ENCODE results near the gene ATF4.
A peak's percentile ranks its signal among the peaks of the same experiment; 100 is the strongest.

ATF4 gene

GRCh38 chr22:39532215-39533073 is 12.1 kb downstream of the ATF4 start, which contains the start of gene RPS19BP1:
Gene RPS19BP1, minus strand, starts transcription at chr22:39532748. Its CDS starts 10 bp downstream, at chr22:39532738.
- peak within 1 kb of the TSS; percentile 70 for H3K27ac ChIP-seq
- TF ChIP-seq POLR2AphosphoS5 (IDR thresholded peaks at IDR 0.05; ENCODE audit: borderline replicate concordance, low read depth, low read length) = peak; percentile 91; the same call in 1 of the 2 replicates
- no peak for TF ChIP-seq EZH2 (IDR thresholded peaks at IDR 0.05)

GRCh38 chr22:39534092-39534506 is 13.7 kb downstream of the ATF4 start:
- peaks cover 17% of the 10 kb centered on the region for H3K36me3 ChIP-seq (ENCODE audit: insufficient read depth, low read length)
- no peak overlapping the region for H3K9ac ChIP-seq (ENCODE audit: insufficient read length)
- H3K9me3 ChIP-seq (ENCODE audit: low read depth, low read length) = no peaks in the 10 kb centered on the region
- no peak for DNase-seq (ENCODE audit: low read depth, low spot score)
- H3K4me3 ChIP-seq = no peak overlapping the region
- TF ChIP-seq EZH2 (IDR thresholded peaks at IDR 0.05) (no peak), POLR2AphosphoS5 (IDR thresholded peaks at IDR 0.05; ENCODE audit: borderline replicate concordance, low read depth, low read length) (no peak), FOXP2 (optimal IDR thresholded peaks at IDR 0.05; ENCODE audit: control extremely low read depth, extremely low read length, insufficient read depth) (no peak)
- 0 out of 2 replicates have a peak overlapping the region, but pooled peaks have one; percentile 23 for H3K27ac ChIP-seq

More at GRCh38 chr22:39532215-39533073, 12.1 kb downstream of the ATF4 start, which contains the start of gene RPS19BP1:
- peak within 1 kb of the TSS; percentile 95 for H3K9ac ChIP-seq (ENCODE audit: insufficient read length)
- peak; percentile 98 for DNase-seq (ENCODE audit: low read depth, low spot score)
- peaks cover 22% of the 10 kb centered on the region for H3K36me3 ChIP-seq (ENCODE audit: insufficient read depth, low read length)
- peak within 1 kb of the TSS; percentile 87 for H3K4me3 ChIP-seq
- no peaks in the 10 kb centered on the region for H3K9me3 ChIP-seq (ENCODE audit: low read depth, low read length)

DNA sequence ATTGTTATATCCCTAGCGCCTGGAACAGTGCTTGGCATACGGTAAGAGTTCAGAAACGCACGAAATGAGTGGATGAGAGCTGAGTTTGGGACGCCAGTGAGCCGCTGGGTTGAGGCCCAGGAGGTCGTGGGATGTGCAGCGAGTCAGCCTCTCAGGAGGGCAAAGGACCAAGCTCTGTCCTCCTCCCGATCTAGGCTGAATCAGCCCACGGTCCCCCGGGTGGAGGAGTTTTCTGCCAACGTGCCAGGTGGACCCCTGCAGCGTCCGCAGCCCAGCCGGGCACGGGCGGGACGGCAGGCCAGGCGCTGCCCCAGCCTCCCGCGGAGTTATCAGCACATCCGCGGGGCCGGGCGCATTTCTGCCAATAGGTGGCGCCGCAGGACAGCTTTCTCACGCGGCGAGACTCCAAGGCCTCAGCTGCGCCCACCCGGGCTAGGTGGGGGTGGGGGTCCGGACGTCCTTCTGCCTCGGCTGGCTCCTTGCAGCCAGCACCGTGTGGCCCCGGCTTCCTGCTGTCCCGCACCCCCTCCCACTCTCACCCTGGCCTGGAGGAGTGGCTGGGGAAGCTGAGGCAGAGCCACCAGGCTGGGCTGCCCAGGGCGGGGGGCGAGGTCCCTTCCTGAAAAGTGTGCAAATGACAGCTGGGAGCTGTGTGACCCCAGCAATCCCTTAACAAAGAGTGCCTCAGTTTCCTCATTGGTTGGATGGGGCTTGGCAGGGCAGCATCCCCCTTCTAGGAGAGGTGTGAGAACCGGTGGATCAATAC is 14.4 kb downstream of the ATF4 start:
- no peaks in the 10 kb centered on the region for H3K9me3 ChIP-seq (ENCODE audit: low read depth, low read length)
- no peak for TF ChIP-seq POLR2AphosphoS5 (IDR thresholded peaks at IDR 0.05; ENCODE audit: borderline replicate concordance, low read depth, low read length)
- no peak for TF ChIP-seq FOXP2 (optimal IDR thresholded peaks at IDR 0.05; ENCODE audit: control extremely low read depth, extremely low read length, insufficient read depth)
- H3K4me3 ChIP-seq = peak overlapping the region; percentile 66
- no peak overlapping the region for H3K9ac ChIP-seq (ENCODE audit: insufficient read length)
- H3K27ac ChIP-seq = 0 out of 2 replicates have a peak overlapping the region, but pooled peaks have one; percentile 23
- no peak for DNase-seq (ENCODE audit: low read depth, low spot score)
- peaks cover 12% of the 10 kb centered on the region; the same call in 1 of the 2 replicates for H3K36me3 ChIP-seq (ENCODE audit: insufficient read depth, low read length)

GRCh38 chr22:39535357-39535725 is 15.0 kb downstream of the ATF4 start:
- no peak overlapping the region for H3K27ac ChIP-seq
- TF ChIP-seq EZH2 (IDR thresholded peaks at IDR 0.05) (no peak), FOXP2 (optimal IDR thresholded peaks at IDR 0.05; ENCODE audit: control extremely low read depth, extremely low read length, insufficient read depth) (no peak), POLR2AphosphoS5 (IDR thresholded peaks at IDR 0.05; ENCODE audit: borderline replicate concordance, low read depth, low read length) (no peak)
- H3K36me3 ChIP-seq (ENCODE audit: insufficient read depth, low read length) = peaks cover 7% of the 10 kb centered on the region; the same call in 1 of the 2 replicates
- no peak overlapping the region for H3K9ac ChIP-seq (ENCODE audit: insufficient read length)
- no peak overlapping the region; the same call in 1 of the 2 replicates for H3K4me3 ChIP-seq
- H3K9me3 ChIP-seq (ENCODE audit: low read depth, low read length) = no peaks in the 10 kb centered on the region
- DNase-seq (ENCODE audit: low read depth, low spot score) = no peak

DNA sequence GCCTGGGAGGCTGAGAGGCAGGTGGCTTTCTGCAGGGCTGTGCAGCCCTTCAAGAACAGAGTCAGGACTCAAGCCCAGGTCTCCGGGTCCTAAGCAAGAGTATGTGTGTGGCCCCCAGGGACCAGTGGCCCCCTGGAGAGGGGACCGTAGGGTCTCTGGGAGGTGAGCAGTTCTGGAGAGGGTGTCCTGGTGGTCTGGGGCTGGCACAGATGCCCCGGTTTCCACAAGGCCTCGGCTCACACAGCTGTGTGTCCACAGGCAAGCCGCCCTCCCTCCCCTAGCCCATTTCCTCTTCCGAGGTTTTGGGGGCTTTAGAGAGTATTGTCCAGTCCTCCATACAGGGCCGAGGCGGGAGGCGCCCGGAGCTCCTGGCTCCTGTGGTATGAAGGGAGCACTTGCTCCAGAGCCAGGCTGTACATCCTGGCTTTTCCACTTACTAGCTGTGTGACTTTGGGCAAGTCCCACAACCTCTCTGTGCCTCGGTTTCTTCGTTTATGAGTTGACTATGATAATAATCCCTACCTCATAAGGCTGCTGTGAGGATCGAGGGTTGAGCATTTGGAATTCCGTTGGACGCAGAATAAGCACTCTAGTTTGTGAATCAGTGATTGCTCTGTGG is 15.6 kb downstream of the ATF4 start:
- Histone ChIP-seq H3K9ac (ENCODE audit: insufficient read length) (no peak overlapping the region), H3K9me3 (ENCODE audit: low read depth, low read length) (no peaks in the 10 kb centered on the region), H3K36me3 (ENCODE audit: insufficient read depth, low read length) (peaks cover 2% of the 10 kb centered on the region; the same call in 1 of the 2 replicates), H3K4me3 (no peak overlapping the region), H3K27ac (no peak overlapping the region)
- TF ChIP-seq EZH2 (IDR thresholded peaks at IDR 0.05) = no peak
- no peak for TF ChIP-seq POLR2AphosphoS5 (IDR thresholded peaks at IDR 0.05; ENCODE audit: borderline replicate concordance, low read depth, low read length)
- TF ChIP-seq FOXP2 (optimal IDR thresholded peaks at IDR 0.05; ENCODE audit: control extremely low read depth, extremely low read length, insufficient read depth) = no peak
- no peak for DNase-seq (ENCODE audit: low read depth, low spot score)

DNA sequence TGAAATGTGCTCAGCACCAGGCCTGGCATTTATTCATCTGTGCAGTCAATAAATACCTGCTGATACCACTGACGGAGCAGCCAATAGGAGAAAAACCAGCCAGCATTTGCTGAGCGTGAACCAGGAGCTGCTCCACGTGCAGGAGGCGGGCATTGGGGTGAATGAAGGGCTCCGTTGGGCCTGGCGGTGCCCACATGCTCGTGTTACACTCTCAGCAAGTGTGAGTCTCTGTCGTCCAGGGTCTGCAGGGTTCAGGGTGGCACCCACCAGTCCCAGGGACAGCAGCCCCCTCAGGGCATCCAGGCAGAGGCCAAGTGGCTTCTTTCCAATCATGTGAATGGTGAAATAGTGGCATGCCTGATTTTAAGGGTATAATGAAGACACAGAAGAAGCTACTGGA is 16.3 kb downstream of the ATF4 start:
- no peak overlapping the region for H3K4me3 ChIP-seq
- TF ChIP-seq EZH2 (IDR thresholded peaks at IDR 0.05) = no peak
- TF ChIP-seq POLR2AphosphoS5 (IDR thresholded peaks at IDR 0.05; ENCODE audit: borderline replicate concordance, low read depth, low read length) = no peak
- no peak for TF ChIP-seq FOXP2 (optimal IDR thresholded peaks at IDR 0.05; ENCODE audit: control extremely low read depth, extremely low read length, insufficient read depth)
- no peak for DNase-seq (ENCODE audit: low read depth, low spot score)
- H3K9me3 ChIP-seq (ENCODE audit: low read depth, low read length) = no peaks in the 10 kb centered on the region
- H3K9ac ChIP-seq (ENCODE audit: insufficient read length) = no peak overlapping the region
- 0 out of 2 replicates have a peak overlapping the region, but pooled peaks have one; percentile 13 for H3K27ac ChIP-seq
- H3K36me3 ChIP-seq (ENCODE audit: insufficient read depth, low read length) = no peaks in the 10 kb centered on the region

GRCh38 chr22:39537975-39538374 is 17.6 kb downstream of the ATF4 start:
- Histone ChIP-seq H3K27ac (no peak overlapping the region), H3K4me3 (no peak overlapping the region), H3K36me3 (ENCODE audit: insufficient read depth, low read length) (no peaks in the 10 kb centered on the region), H3K9me3 (ENCODE audit: low read depth, low read length) (no peaks in the 10 kb centered on the region), H3K9ac (ENCODE audit: insufficient read length) (no peak overlapping the region)
- no peak for DNase-seq (ENCODE audit: low read depth, low spot score)
- TF ChIP-seq EZH2 (IDR thresholded peaks at IDR 0.05) (no peak), FOXP2 (optimal IDR thresholded peaks at IDR 0.05; ENCODE audit: control extremely low read depth, extremely low read length, insufficient read depth) (no peak), POLR2AphosphoS5 (IDR thresholded peaks at IDR 0.05; ENCODE audit: borderline replicate concordance, low read depth, low read length) (no peak)

- H3K36me3 ChIP-seq (ENCODE audit: insufficient read depth, low read length) = no peaks in the 10 kb centered on the region
- DNase-seq (ENCODE audit: low read depth, low spot score) = no peak
- no peak for TF ChIP-seq POLR2AphosphoS5 (IDR thresholded peaks at IDR 0.05; ENCODE audit: borderline replicate concordance, low read depth, low read length)
- no peak for TF ChIP-seq FOXP2 (optimal IDR thresholded peaks at IDR 0.05; ENCODE audit: control extremely low read depth, extremely low read length, insufficient read depth)
- TF ChIP-seq EZH2 (IDR thresholded peaks at IDR 0.05) = no peak
Observed at GRCh38 chr22:39543095-39543494, 22.7 kb downstream of the ATF4 start.

More at GRCh38 chr22:39543095-39543494, 22.7 kb downstream of the ATF4 start:
- Histone ChIP-seq H3K27ac (no peak overlapping the region), H3K9ac (ENCODE audit: insufficient read length) (no peak overlapping the region), H3K4me3 (no peak overlapping the region), H3K9me3 (ENCODE audit: low read depth, low read length) (no peaks in the 10 kb centered on the region)

All from SK-N-MC (cell line).